ENCODE measurements around the gene SLU7. TPM values are rescaled to one million over a fixed set of nuclear protein-coding genes. Genes with fewer than 3 reads are reported as not detected.

SLU7 gene
- total and polyA plus RNA-seq, 2 of the 4 experiments (the other 2 are of a cell fraction) = 15.9 to 34.2 TPM

- peaks cover 15% of the 10 kb centered on the region for H3K27me3 ChIP-seq (ENCODE audit: control insufficient read depth, insufficient read depth, low read length)
- no peak overlapping the region for H3K23ac ChIP-seq (ENCODE audit: low read depth, low read length)
- in situ Hi-C loops (cut with MboI; ENCODE audit: low sequenced_read_pairs) (no loop called here), dilution Hi-C loops (cut with HindIII; ENCODE audit: low sequenced_read_pairs, unreplicated experiment) (no loop called here), intact Hi-C loops (cut with micrococcal nuclease) (no loop called here)
- no peaks in the 10 kb centered on the region for H4K20me1 ChIP-seq (ENCODE audit: insufficient read depth, low read length)
- H3K9ac ChIP-seq (ENCODE audit: low read depth, low read length) = no peak overlapping the region
- no peak overlapping the region for H2AK5ac ChIP-seq (ENCODE audit: low read depth, low read length)
- CTCF ChIA-PET = no interaction called here
- no peak for ATAC-seq (ENCODE audit: low read depth)
- no peak overlapping the region for H2BK120ac ChIP-seq (ENCODE audit: low read depth, low read length)
- H4K5ac ChIP-seq (ENCODE audit: low read depth, low read length) = no peak overlapping the region
- WGBS, 2 experiments (ENCODE audit: extremely low coverage in 2 of 2, insufficient read length in 1 of 2) = no CpG with 5 or more reads among the region's 2 CpGs
- H3K4me3 ChIP-seq (ENCODE audit: insufficient read depth, low read depth, low read length) = no peak overlapping the region
- no peak overlapping the region for H4K8ac ChIP-seq (ENCODE audit: low read depth in 2 of 2, low read length in 2 of 2)
- H3K14ac ChIP-seq (replicated peaks; ENCODE audit: low read depth, low read length) = no peak overlapping the region
- H4K91ac ChIP-seq (ENCODE audit: insufficient read depth, low read depth, low read length) = no peak overlapping the region
- H2AFZ ChIP-seq (replicated peaks; ENCODE audit: low read length, poor library complexity) = no peak overlapping the region
- H2BK15ac ChIP-seq (ENCODE audit: low read depth, low read length) = no peak overlapping the region
- H3K4ac ChIP-seq (ENCODE audit: low read depth, low read length) = no peak overlapping the region
- H3K79me1 ChIP-seq (ENCODE audit: low read depth in 1 of 2, low read length in 2 of 2) = no peaks in the 10 kb centered on the region
- H3K4me2 ChIP-seq (ENCODE audit: low read depth, low read length) = no peak overlapping the region
- H2AK9ac ChIP-seq (replicated peaks; ENCODE audit: low read depth, low read length, poor library complexity) = no peak overlapping the region
- H3K9me1 ChIP-seq (ENCODE audit: insufficient read depth, low read length) = peaks cover 5% of the 10 kb centered on the region; the same call in 1 of the 2 replicates
- no peak for TF ChIP-seq CHD1 (IDR thresholded peaks at IDR 0.05; ENCODE audit: low read depth, low read length)
- TF ChIP-seq MAZ (IDR thresholded peaks at IDR 0.05; ENCODE audit: borderline replicate concordance, low read depth, low read length) = no peak
- TF ChIP-seq RAD21 (IDR thresholded peaks at IDR 0.05; ENCODE audit: low read length) = no peak
- no peak for TF ChIP-seq MXI1 (IDR thresholded peaks at IDR 0.05; ENCODE audit: borderline replicate concordance, low read depth, low read length)
- POLR2A ChIA-PET (ENCODE audit: unreplicated experiment) = no interaction called here
- DNase-seq = no peak
- H3K56ac ChIP-seq (ENCODE audit: extremely low read depth, insufficient read depth, low read length) = no peak overlapping the region
- no peak overlapping the region for H3K27ac ChIP-seq (ENCODE audit: insufficient read depth, low read length)
- no peak overlapping the region for H2BK20ac ChIP-seq (ENCODE audit: low read depth, low read length)
- H3K18ac ChIP-seq (ENCODE audit: low read depth, low read length) = no peak overlapping the region
- 0 out of 2 replicates have a peak, but pooled peaks cover 1% of the 10 kb centered on the region for H3K4me1 ChIP-seq (ENCODE audit: control insufficient read depth, insufficient read depth, low read length)
- H3K9me3 ChIP-seq (ENCODE audit: control insufficient read depth, insufficient read depth, low read length) = no peaks in the 10 kb centered on the region
- no TSS peak for BruUV-seq (replicated peaks)
- H2BK5ac ChIP-seq (ENCODE audit: low read depth, low read length, poor library complexity, severe bottlenecking) = no peak overlapping the region
- H3K36me3 ChIP-seq (ENCODE audit: control insufficient read depth, insufficient read depth, low read length) = no peaks in the 10 kb centered on the region
Measured at GRCh38 chr5:160375701-160376100, 43.2 kb downstream of the SLU7 start.

All from IMR-90 (cell line).